Transverse colon (tissue), 4 donors: Measurements from ENCODE around the gene CWH43. TPM values are rescaled to one million over a fixed set of nuclear protein-coding genes. Genes with fewer than 3 reads are reported as not detected.

Experiments used
- DNase-seq: peaks from one replicate; pipeline ENCODE4 v3.0.0-alpha.2; 2019
- H3K27ac ChIP-seq, 4 donors: fragments of 200-600 bp; sonication (generic); 2 replicates each; pipeline ENCODE4 v1.5.1; 2016 to 2018; ENCODE audit warnings: inconsistent platforms in 4 of 4
- H3K27me3 ChIP-seq: fragments of 200-600 bp; sonication (generic); 2 replicates; pipeline ENCODE4 v1.5.1; 2017; ENCODE audit warnings: inconsistent platforms
- H3K36me3 ChIP-seq, 4 donors: fragments of 200-600 bp; sonication (generic); 2 replicates each; pipeline ENCODE4 v1.5.1; 2017 to 2019; ENCODE audit warnings: inconsistent platforms in 4 of 4
- H3K4me1 ChIP-seq, 4 donors: fragments of 200-600 bp; sonication (generic); 2 replicates each; pipeline ENCODE4 v1.5.1; 2017 to 2020; ENCODE audit warnings: inconsistent platforms in 4 of 4
- H3K4me3 ChIP-seq, 4 donors: fragments of 200-600 bp; sonication (generic); 1 replicate in 1 of 4; 2 replicates in 3 of 4; pipeline versions ENCODE4 v1.5.1 to v1.6.1; 2017 to 2019; ENCODE audit warnings: inconsistent platforms in 4 of 4
- H3K9me3 ChIP-seq, 2 donors: fragments of 200-600 bp; sonication (generic); 2 replicates each; pipeline ENCODE4 v1.5.1; 2017 to 2019; ENCODE audit warnings: inconsistent platforms in 2 of 2
- CTCF ChIP-seq, 5 experiments: fragments of 200-600 bp in 3 of 5; fragments of 450-650 bp in 2 of 5; sonication (generic) in 3 of 5; IDR thresholded peaks; 1 replicate in 2 of 5; 2 replicates in 3 of 5; pipeline ENCODE4 v1.5.1; 2016 to 2017; ENCODE audit warnings: antibody characterized with exemption in 5 of 5, inconsistent platforms in 3 of 5, mild to moderate bottlenecking in 2 of 5, moderate library complexity in 1 of 5
- EP300 ChIP-seq: sonication (generic); formaldehyde crosslinking; IDR thresholded peaks from one replicate; pipeline ENCODE4 v1.6.1; 2017; ENCODE audit warnings: antibody characterized with exemption, low read depth
- POLR2A ChIP-seq: fragments of 450-650 bp; IDR thresholded peaks from one replicate; pipeline ENCODE4 v1.6.1; 2016; ENCODE audit warnings: antibody characterized with exemption, mild to moderate bottlenecking, moderate library complexity
- POLR2AphosphoS5 ChIP-seq, 3 donors: sonication (generic); formaldehyde crosslinking; IDR thresholded peaks; one replicate each; pipeline ENCODE4 v1.6.1; 2016; ENCODE audit warnings: antibody characterized with exemption in 3 of 3
- WGBS, 2 donors: methylation state at CpG; one replicate each; pipeline ENCODE4 v1.1.5; 2018; ENCODE audit warnings: low coverage in 1 of 2; 5-methylcytosine and 5-hydroxymethylcytosine counted together
- in situ Hi-C, 4 donors: fragments of 200-750 bp; cut with MboI; loops; one replicate each; pipeline versions ENCODE4 v1.15.0 to v1.15.1; 2017; ENCODE audit warnings: low sequenced_read_pairs in 3 of 4, low pct_ligation_motif_present in 1 of 4, low pct_unique_long_range_greater_than_20kb in 1 of 4
- intact Hi-C: fragments of 100-400 bp; cut with DNase I; formaldehyde crosslinking; loops from one replicate; pipeline ENCODE4 v1.15.1; 2023; ENCODE audit warnings: low total_unique reads
- total RNA-seq, 4 donors: library from RNA; depleted of rRNA; stranded (reverse); fragments of >200 nt; gene quantifications; one replicate each; pipeline ENCODE4 v1.1.0, GENCODE V29; 2016

CWH43 gene
- total RNA-seq, 4 donors from 2014 or later, result 13.5 to 43.3 (median 34.8) TPM

- no peaks in the 10 kb centered on the region for H3K27me3 ChIP-seq
- no peaks in the 10 kb centered on the region for H3K9me3 ChIP-seq
- TF ChIP-seq POLR2A (no peak), EP300 (no peak), POLR2AphosphoS5 (IDR thresholded peaks at IDR 0.05) (no peak), CTCF (IDR thresholded peaks at IDR 0.05) (peak in 3 of 5 experiments; percentile 21 to 29 (median 29))
- DNase-seq, result no peak
- no peak overlapping the region for H3K4me3 ChIP-seq
- no peak overlapping the region for H3K27ac ChIP-seq
- H3K36me3 ChIP-seq, result no peaks in the 10 kb centered on the region
- WGBS, 2 donors, result 59 to 90% methylated on average over 2 to 11 of the region's 11 CpGs
- intact Hi-C loops (no loop called here), in situ Hi-C loops (no loop called here)
- H3K4me1 ChIP-seq, result no peaks in the 10 kb centered on the region
Observed at GRCh38 chr4:49032440-49033161, 46.5 kb downstream of the CWH43 start.

- in situ Hi-C loops (no loop called here), intact Hi-C loops (no loop called here)
- WGBS, 2 donors, result 47 to 58% methylated on average over 2 to 3 of the region's 3 CpGs
- DNase-seq, result no peak
- Histone ChIP-seq H3K36me3 (no peaks in the 10 kb centered on the region), H3K27me3 (no peaks in the 10 kb centered on the region), H3K4me1 (no peaks in the 10 kb centered on the region), H3K9me3 (no peaks in the 10 kb centered on the region), H3K4me3 (no peak overlapping the region), H3K27ac (no peak overlapping the region)
- TF ChIP-seq POLR2AphosphoS5 (IDR thresholded peaks at IDR 0.05) (no peak), CTCF (IDR thresholded peaks at IDR 0.05) (no peak), POLR2A (no peak), EP300 (no peak)
Observed at GRCh38 chr4:49036528-49036927, 50.5 kb downstream of the CWH43 start.

GRCh38 chr4:49044270-49044669 lies 58.2 kb downstream of the CWH43 start:
- 60 to 80% methylated on average over 3 of the region's 3 CpGs for WGBS, 2 donors
- intact Hi-C loops, result no loop called here

GRCh38 chr4:49058306-49058705 lies 72.2 kb downstream of the CWH43 start:
- H3K27me3 ChIP-seq, result no peaks in the 10 kb centered on the region
- TF ChIP-seq POLR2A (no peak), CTCF (IDR thresholded peaks at IDR 0.05) (no peak), POLR2AphosphoS5 (IDR thresholded peaks at IDR 0.05) (no peak), EP300 (no peak)
- intact Hi-C loops (no loop called here), in situ Hi-C loops (no loop called here)
- H3K9me3 ChIP-seq, result peaks cover 0 to 9% of the 10 kb centered on the region in 2 donors
- H3K27ac ChIP-seq, result no peak overlapping the region
- no peaks in the 10 kb centered on the region for H3K4me1 ChIP-seq
- DNase-seq, result no peak
- H3K36me3 ChIP-seq, result peaks cover 0 to 2% (median 0%) of the 10 kb centered on the region in 4 donors
- H3K4me3 ChIP-seq, result no peak overlapping the region

More at GRCh38 chr4:49044270-49044669, 58.2 kb downstream of the CWH43 start:
- Histone ChIP-seq H3K9me3 (no peaks in the 10 kb centered on the region), H3K36me3 (no peaks in the 10 kb centered on the region), H3K27ac (no peak overlapping the region), H3K4me1 (no peaks in the 10 kb centered on the region), H3K4me3 (no peak overlapping the region), H3K27me3 (no peaks in the 10 kb centered on the region)
- in situ Hi-C loops, result no loop called here
- TF ChIP-seq POLR2AphosphoS5 (IDR thresholded peaks at IDR 0.05) (no peak), CTCF (IDR thresholded peaks at IDR 0.05) (no peak), POLR2A (no peak), EP300 (no peak)
- DNase-seq, result no peak
